MM.1S (cell line): Measurements from ENCODE around the gene SLC35F3.
A peak's percentile ranks its signal among the peaks of the same experiment; 100 is the strongest.

ENCODE experiments used
- DNase-seq: peaks from one replicate; pipeline ENCODE4 v3.0.0-alpha.2; 2015
- H2AFZ ChIP-seq: fragments of 300-600 bp; sonication (generic); 2 replicates; pipeline ENCODE4 v1.6.0; 2016; ENCODE audit warnings: antibody characterized with exemption, low read length
- H3F3A ChIP-seq: fragments of 300-600 bp; sonication (generic); 2 replicates; pipeline ENCODE4 v1.6.1; 2016; ENCODE audit warnings: mild to moderate bottlenecking, antibody characterized with exemption, low read length, moderate library complexity, mixed read lengths; ENCODE audit not compliant: insufficient read depth
- H3K27ac ChIP-seq: fragments of 300-600 bp; sonication (generic); 2 replicates; pipeline ENCODE4 v1.5.1; 2016; ENCODE audit warnings: mild to moderate bottlenecking, low read length
- H3K27me3 ChIP-seq: fragments of 300-600 bp; sonication (generic); replicated peaks from 2 replicates; pipeline ENCODE4 v1.6.0; 2016; ENCODE audit warnings: low read length; ENCODE audit not compliant: insufficient read depth
- H3K36me3 ChIP-seq: fragments of 300-600 bp; sonication (generic); replicated peaks from 2 replicates; pipeline ENCODE4 v1.6.1; 2016; ENCODE audit warnings: mild to moderate bottlenecking, low read length, mixed read lengths; ENCODE audit not compliant: insufficient read depth
- H3K4me1 ChIP-seq: fragments of 300-600 bp; sonication (generic); 2 replicates; pipeline ENCODE4 v1.6.1; 2016; ENCODE audit warnings: low read length, mixed read lengths
- H3K4me2 ChIP-seq: fragments of 300-600 bp; sonication (generic); 2 replicates; pipeline ENCODE4 v1.6.0; 2016; ENCODE audit warnings: low read depth, low read length
- H3K4me3 ChIP-seq: fragments of 300-600 bp; sonication (generic); 2 replicates; pipeline ENCODE4 v1.5.1; 2016; ENCODE audit warnings: low read length, mixed read lengths
- H3K79me2 ChIP-seq: fragments of 300-600 bp; sonication (generic); 2 replicates; pipeline ENCODE4 v1.6.1; 2016; ENCODE audit warnings: mixed run types, low read length, mixed read lengths
- H3K9ac ChIP-seq: fragments of 300-600 bp; sonication (generic); 2 replicates; pipeline ENCODE4 v1.6.1; 2016; ENCODE audit warnings: low read length, mixed read lengths
- H3K9me2 ChIP-seq: fragments of 300-600 bp; sonication (generic); replicated peaks from 2 replicates; pipeline ENCODE4 v1.6.1; 2016; ENCODE audit warnings: mild to moderate bottlenecking, low read length, mixed read lengths; ENCODE audit not compliant: insufficient read depth
- H3K9me3 ChIP-seq: fragments of 300-600 bp; sonication (generic); replicated peaks from 2 replicates; pipeline ENCODE4 v1.6.1; 2016; ENCODE audit warnings: mild to moderate bottlenecking, low read length, mixed read lengths; ENCODE audit not compliant: insufficient read depth
- H4K20me1 ChIP-seq: fragments of 300-600 bp; sonication (generic); 2 replicates; pipeline ENCODE4 v1.6.1; 2016; ENCODE audit warnings: mild to moderate bottlenecking, low read length, moderate library complexity, mixed read lengths; ENCODE audit not compliant: insufficient read depth
- CTCF ChIP-seq: fragments of 300-600 bp; sonication (generic); IDR thresholded peaks from 2 replicates; pipeline ENCODE4 v1.5.1; 2016; ENCODE audit warnings: antibody characterized with exemption, low read length, mixed read lengths
- EZH2 ChIP-seq: fragments of 300-600 bp; sonication (generic); optimal IDR thresholded peaks from 2 replicates; pipeline ENCODE3; 2017; ENCODE audit warnings: low read depth, mild to moderate bottlenecking, antibody characterized with exemption, low read length, mixed read lengths
- EZH2phosphoT487 ChIP-seq: fragments of 300-600 bp; sonication (generic); IDR thresholded peaks from 2 replicates; pipeline ENCODE4 v1.6.1; 2018; ENCODE audit warnings: antibody characterized with exemption, low read length

The SLC35F3 gene

GRCh38 chr1:234216116-234216703 is 311.7 kb downstream of the SLC35F3 start:
- Histone ChIP-seq H3F3A (no peaks in the 10 kb centered on the region), H3K27me3 (peaks cover 12% of the 10 kb centered on the region; the same call in 1 of the 2 replicates), H3K4me2 (no peak overlapping the region), H3K4me3 (no peak overlapping the region), H3K4me1 (no peaks in the 10 kb centered on the region), H3K79me2 (no peaks in the 10 kb centered on the region), H4K20me1 (no peaks in the 10 kb centered on the region), H3K27ac (no peak overlapping the region), H3K9me3 (no peaks in the 10 kb centered on the region), H2AFZ (no peak overlapping the region), H3K36me3 (no peaks in the 10 kb centered on the region), H3K9ac (no peak overlapping the region), H3K9me2 (no peaks in the 10 kb centered on the region)
- peak; percentile 21 for DNase-seq
- TF ChIP-seq CTCF: no peak
- no peak for TF ChIP-seq EZH2phosphoT487
- TF ChIP-seq EZH2: no peak

- no peaks in the 10 kb centered on the region for H3K36me3 ChIP-seq
- no peak overlapping the region for H3K27ac ChIP-seq
- no peak for DNase-seq
- no peaks in the 10 kb centered on the region for H3K9me3 ChIP-seq
- no peak overlapping the region for H2AFZ ChIP-seq
- H3K9me2 ChIP-seq: no peaks in the 10 kb centered on the region
- no peak overlapping the region for H3K4me3 ChIP-seq
- H3K27me3 ChIP-seq: peaks cover 12% of the 10 kb centered on the region; the same call in 1 of the 2 replicates
- H3K79me2 ChIP-seq: no peaks in the 10 kb centered on the region
- no peaks in the 10 kb centered on the region for H3F3A ChIP-seq
- H3K9ac ChIP-seq: no peak overlapping the region
- TF ChIP-seq CTCF (no peak), EZH2phosphoT487 (no peak), EZH2 (no peak)
- H4K20me1 ChIP-seq: no peaks in the 10 kb centered on the region
- no peaks in the 10 kb centered on the region for H3K4me1 ChIP-seq
- no peak overlapping the region for H3K4me2 ChIP-seq
Observed at GRCh38 chr1:234217316-234217840, 312.9 kb downstream of the SLC35F3 start.

- no peak overlapping the region for H3K9ac ChIP-seq
- TF ChIP-seq CTCF: no peak
- TF ChIP-seq EZH2: no peak
- no peak for TF ChIP-seq EZH2phosphoT487
- H3K4me1 ChIP-seq: no peaks in the 10 kb centered on the region
- H4K20me1 ChIP-seq: no peaks in the 10 kb centered on the region
- H3K4me2 ChIP-seq: no peak overlapping the region
- no peak for DNase-seq
- H3K27ac ChIP-seq: no peak overlapping the region
- no peak overlapping the region for H3K4me3 ChIP-seq
- H3K36me3 ChIP-seq: no peaks in the 10 kb centered on the region
- H3F3A ChIP-seq: no peaks in the 10 kb centered on the region
- no peaks in the 10 kb centered on the region for H3K9me3 ChIP-seq
- H3K79me2 ChIP-seq: no peaks in the 10 kb centered on the region
- H3K9me2 ChIP-seq: no peaks in the 10 kb centered on the region
- H2AFZ ChIP-seq: no peak overlapping the region
- peaks cover 12% of the 10 kb centered on the region; the same call in 1 of the 2 replicates for H3K27me3 ChIP-seq
Observed at GRCh38 chr1:234218078-234218477, 313.6 kb downstream of the SLC35F3 start.
